GM12878 (cell line): ENCODE measurements around the gene COL6A3. TPM values are rescaled to one million over a fixed set of nuclear protein-coding genes. Genes with fewer than 3 reads are reported as not detected.

ENCODE experiments used
- BCL11A ChIP-seq: IDR thresholded peaks from 2 replicates; pipeline ENCODE4 v1.6.1; 2011; ENCODE audit warnings: low read depth, low read length
- CEBPZ ChIP-seq: fragments of 150-350 bp; IDR thresholded peaks from 2 replicates; pipeline ENCODE4 v1.6.1; 2016; ENCODE audit warnings: low read depth, low read length
- E2F4 ChIP-seq: IDR thresholded peaks from 2 replicates; pipeline ENCODE4 v1.6.1; 2012; ENCODE audit warnings: low read depth, low read length, improper control_type of control experiment
- E2F8 ChIP-seq: fragments of 450-650 bp; IDR thresholded peaks from 2 replicates; pipeline ENCODE4 v1.6.1; 2018; ENCODE audit warnings: mild to moderate bottlenecking, low read depth, moderate library complexity; ENCODE audit not compliant: partially characterized antibody
- MYB ChIP-seq: fragments of 150-350 bp; IDR thresholded peaks from 2 replicates; pipeline ENCODE4 v1.6.1; 2014; ENCODE audit warnings: mild to moderate bottlenecking, low read depth, low read length, borderline replicate concordance
- NFXL1 ChIP-seq: fragments of 450-650 bp; IDR thresholded peaks from 2 replicates; pipeline ENCODE4 v1.6.1; 2017; ENCODE audit warnings: antibody characterized with exemption, mild to moderate bottlenecking, borderline replicate concordance
- RELA ChIP-seq: fragments of 450-650 bp; IDR thresholded peaks from 2 replicates; pipeline ENCODE4 v1.8.0; 2014; ENCODE audit warnings: borderline replicate concordance; ENCODE audit not compliant: partially characterized antibody
- SMAD1 ChIP-seq: fragments of 450-650 bp; IDR thresholded peaks from 2 replicates; pipeline ENCODE4 v1.6.1; 2018; ENCODE audit warnings: mild to moderate bottlenecking, low read depth; ENCODE audit not compliant: partially characterized antibody
- TBL1XR1 ChIP-seq: IDR thresholded peaks from 2 replicates; pipeline ENCODE4 v1.6.1; 2012; ENCODE audit warnings: low read depth, low read length, improper control_type of control experiment
- WRNIP1 ChIP-seq: IDR thresholded peaks from 2 replicates; pipeline ENCODE4 v1.6.1; 2011; ENCODE audit warnings: low read depth, low read length, improper control_type of control experiment, borderline replicate concordance
- YBX1 ChIP-seq: fragments of 450-650 bp; IDR thresholded peaks from 2 replicates; pipeline ENCODE4 v1.6.1; 2016; ENCODE audit warnings: antibody characterized with exemption
- polyA plus RNA-seq, 11 experiments: library from polyadenylated mRNA; depleted of rRNA in 4 of 11; unstranded in 6 of 11; stranded (reverse) in 5 of 11; fragments of >200 nt; fragmentation: Nextera tagmentation in 4 of 11; fragmentation: Illumina TruSeq in 1 of 11; extraction: Ambion mirVana in 4 of 11; extraction: Trizol in 1 of 11; gene quantifications; 1 replicate in 1 of 11; 2 replicates in 10 of 11; pipeline versions ENCODE4 v1.2.1 to v1.2.3, GENCODE V29; 2011 to 2016; ENCODE audit warnings: inconsistent platforms in 2 of 11, missing spikeins in 2 of 11, low read depth in 1 of 11
- total RNA-seq, 4 experiments: library from RNA; depleted of rRNA in 3 of 4; stranded (reverse); fragments of >200 nt in 3 of 4; fragmentation: Illumina TruSeq in 1 of 4; extraction: Trizol in 1 of 4; gene quantifications; 2 replicates each; pipeline versions ENCODE4 v1.2.1 to v1.2.3, GENCODE V29; 2013 to 2021
- TF ChIP-seq, protein P1 (sequence below): IDR thresholded peaks from 2 replicates; pipeline ENCODE4 v1.6.1; 2012; ENCODE audit warnings: mild to moderate bottlenecking, low read depth, low read length
- TF ChIP-seq, protein P2 (sequence below): fragments of 450-650 bp; formaldehyde crosslinking; IDR thresholded peaks from 2 replicates; pipeline ENCODE4 v1.4.0; 2020; ENCODE audit warnings: mild to moderate bottlenecking, moderate library complexity

Gene COL6A3
- total and polyA plus RNA-seq, 10 of the 15 experiments (the other 5 are each of a cell fraction or from before 2014, with no cell fraction given): 0.01 to 0.51 (median 0.09) TPM; not detected in 4

GRCh38 chr2:237413777-237414661 lies at the start of gene COL6A3 (continued):
- TF ChIP-seq, protein P1, sequence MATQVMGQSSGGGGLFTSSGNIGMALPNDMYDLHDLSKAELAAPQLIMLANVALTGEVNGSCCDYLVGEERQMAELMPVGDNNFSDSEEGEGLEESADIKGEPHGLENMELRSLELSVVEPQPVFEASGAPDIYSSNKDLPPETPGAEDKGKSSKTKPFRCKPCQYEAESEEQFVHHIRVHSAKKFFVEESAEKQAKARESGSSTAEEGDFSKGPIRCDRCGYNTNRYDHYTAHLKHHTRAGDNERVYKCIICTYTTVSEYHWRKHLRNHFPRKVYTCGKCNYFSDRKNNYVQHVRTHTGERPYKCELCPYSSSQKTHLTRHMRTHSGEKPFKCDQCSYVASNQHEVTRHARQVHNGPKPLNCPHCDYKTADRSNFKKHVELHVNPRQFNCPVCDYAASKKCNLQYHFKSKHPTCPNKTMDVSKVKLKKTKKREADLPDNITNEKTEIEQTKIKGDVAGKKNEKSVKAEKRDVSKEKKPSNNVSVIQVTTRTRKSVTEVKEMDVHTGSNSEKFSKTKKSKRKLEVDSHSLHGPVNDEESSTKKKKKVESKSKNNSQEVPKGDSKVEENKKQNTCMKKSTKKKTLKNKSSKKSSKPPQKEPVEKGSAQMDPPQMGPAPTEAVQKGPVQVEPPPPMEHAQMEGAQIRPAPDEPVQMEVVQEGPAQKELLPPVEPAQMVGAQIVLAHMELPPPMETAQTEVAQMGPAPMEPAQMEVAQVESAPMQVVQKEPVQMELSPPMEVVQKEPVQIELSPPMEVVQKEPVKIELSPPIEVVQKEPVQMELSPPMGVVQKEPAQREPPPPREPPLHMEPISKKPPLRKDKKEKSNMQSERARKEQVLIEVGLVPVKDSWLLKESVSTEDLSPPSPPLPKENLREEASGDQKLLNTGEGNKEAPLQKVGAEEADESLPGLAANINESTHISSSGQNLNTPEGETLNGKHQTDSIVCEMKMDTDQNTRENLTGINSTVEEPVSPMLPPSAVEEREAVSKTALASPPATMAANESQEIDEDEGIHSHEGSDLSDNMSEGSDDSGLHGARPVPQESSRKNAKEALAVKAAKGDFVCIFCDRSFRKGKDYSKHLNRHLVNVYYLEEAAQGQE: no peak
- TF ChIP-seq TBL1XR1 (no peak), BCL11A (no peak), RELA (no peak), CEBPZ (no peak), E2F4 (no peak), YBX1 (no peak), WRNIP1 (no peak), NFXL1 (no peak), SMAD1 (no peak), E2F8 (no peak), MYB (no peak)
- TF ChIP-seq, protein P2, sequence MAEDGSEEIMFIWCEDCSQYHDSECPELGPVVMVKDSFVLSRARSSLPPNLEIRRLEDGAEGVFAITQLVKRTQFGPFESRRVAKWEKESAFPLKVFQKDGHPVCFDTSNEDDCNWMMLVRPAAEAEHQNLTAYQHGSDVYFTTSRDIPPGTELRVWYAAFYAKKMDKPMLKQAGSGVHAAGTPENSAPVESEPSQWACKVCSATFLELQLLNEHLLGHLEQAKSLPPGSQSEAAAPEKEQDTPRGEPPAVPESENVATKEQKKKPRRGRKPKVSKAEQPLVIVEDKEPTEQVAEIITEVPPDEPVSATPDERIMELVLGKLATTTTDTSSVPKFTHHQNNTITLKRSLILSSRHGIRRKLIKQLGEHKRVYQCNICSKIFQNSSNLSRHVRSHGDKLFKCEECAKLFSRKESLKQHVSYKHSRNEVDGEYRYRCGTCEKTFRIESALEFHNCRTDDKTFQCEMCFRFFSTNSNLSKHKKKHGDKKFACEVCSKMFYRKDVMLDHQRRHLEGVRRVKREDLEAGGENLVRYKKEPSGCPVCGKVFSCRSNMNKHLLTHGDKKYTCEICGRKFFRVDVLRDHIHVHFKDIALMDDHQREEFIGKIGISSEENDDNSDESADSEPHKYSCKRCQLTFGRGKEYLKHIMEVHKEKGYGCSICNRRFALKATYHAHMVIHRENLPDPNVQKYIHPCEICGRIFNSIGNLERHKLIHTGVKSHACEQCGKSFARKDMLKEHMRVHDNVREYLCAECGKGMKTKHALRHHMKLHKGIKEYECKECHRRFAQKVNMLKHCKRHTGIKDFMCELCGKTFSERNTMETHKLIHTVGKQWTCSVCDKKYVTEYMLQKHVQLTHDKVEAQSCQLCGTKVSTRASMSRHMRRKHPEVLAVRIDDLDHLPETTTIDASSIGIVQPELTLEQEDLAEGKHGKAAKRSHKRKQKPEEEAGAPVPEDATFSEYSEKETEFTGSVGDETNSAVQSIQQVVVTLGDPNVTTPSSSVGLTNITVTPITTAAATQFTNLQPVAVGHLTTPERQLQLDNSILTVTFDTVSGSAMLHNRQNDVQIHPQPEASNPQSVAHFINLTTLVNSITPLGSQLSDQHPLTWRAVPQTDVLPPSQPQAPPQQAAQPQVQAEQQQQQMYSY: no peak
